H1 (cell line): ENCODE data around the gene DGAT2. TPM values are rescaled to one million over a fixed set of nuclear protein-coding genes. Genes with fewer than 3 reads are reported as not detected.

Source experiments
- CTCF ChIA-PET: fragments of 300-600 bp; sonication (Branson Sonifier 250); formaldehyde crosslinking; loops from one replicate; lab custom pipeline; 2021; ENCODE audit not compliant: partially characterized antibody; lab: Charles Lee
- POLR2A ChIA-PET: fragments of 300-600 bp; sonication (Branson Sonifier 250); formaldehyde crosslinking; loops from one replicate; lab custom pipeline; 2021; ENCODE audit warnings: inconsistent platforms; ENCODE audit not compliant: partially characterized antibody; lab: Charles Lee
- DNase-seq, 2 experiments: peaks; one replicate each; pipeline versions ENCODE4 v3.0.0 to v3.0.0-alpha.2; 2010 to 2022; ENCODE audit warnings: low spot score in 2 of 2, low read depth in 1 of 2, mixed read lengths in 1 of 2
- FAIRE-seq: peaks from 2 replicates; lab custom pipeline; 2011; peaks lifted over from hg19 to GRCh38; lab: Jason Lieb, UNC
- H2AFZ ChIP-seq: 2 replicates; pipeline ENCODE4 v1.8.1; 2012; ENCODE audit warnings: low read length, inconsistent platforms
- H2AK5ac ChIP-seq: 2 replicates; pipeline ENCODE4 v1.6.1; 2013; ENCODE audit warnings: low read depth, low read length
- H2BK120ac ChIP-seq: replicated peaks from 2 replicates; pipeline ENCODE3; 2013; ENCODE audit warnings: low read depth, low read length, inconsistent platforms
- H2BK12ac ChIP-seq: 2 replicates; pipeline ENCODE4 v1.6.1; 2013; ENCODE audit warnings: low read depth, low read length
- H2BK15ac ChIP-seq: 2 replicates; pipeline ENCODE4 v1.6.1; 2013; ENCODE audit warnings: low read length
- H2BK20ac ChIP-seq: 2 replicates; pipeline ENCODE4 v1.6.1; 2013; ENCODE audit warnings: low read length
- H2BK5ac ChIP-seq: 2 replicates; pipeline ENCODE4 v1.6.1; 2013; ENCODE audit warnings: low read depth, low read length
- H3K14ac ChIP-seq: 2 replicates; pipeline ENCODE4 v1.6.1; 2013; ENCODE audit warnings: inconsistent platforms; ENCODE audit not compliant: insufficient read length
- H3K18ac ChIP-seq: 2 replicates; pipeline ENCODE4 v1.6.1; 2013; ENCODE audit warnings: low read length; ENCODE audit errors: extremely low read depth
- H3K23ac ChIP-seq: 2 replicates; pipeline ENCODE4 v1.6.1; 2013; ENCODE audit warnings: inconsistent platforms; ENCODE audit not compliant: insufficient read length
- H3K23me2 ChIP-seq: 2 replicates; pipeline ENCODE4 v1.6.1; 2013; ENCODE audit warnings: low read depth, low read length
- H3K27ac ChIP-seq: 2 replicates; pipeline ENCODE4 v1.6.1; 2011; ENCODE audit warnings: low read depth, low read length, inconsistent platforms
- H3K27me3 ChIP-seq, 4 experiments: replicated peaks in 1 of 4; 1 replicate in 1 of 4; 2 replicates in 3 of 4; pipeline versions ENCODE4 v1.6.1 to v1.8.1; 2011 to 2013; ENCODE audit warnings: low read length in 3 of 4, mild to moderate bottlenecking in 3 of 4, inconsistent platforms in 2 of 4, mixed read lengths in 2 of 4, moderate library complexity in 1 of 4; ENCODE audit not compliant: control insufficient read depth in 3 of 4, insufficient read depth in 3 of 4; ENCODE audit errors: extremely low read depth in 1 of 4
- H3K36me3 ChIP-seq, 4 experiments: 2 replicates each; pipeline versions ENCODE4 v1.6.1 to v1.8.1; 2011 to 2013; ENCODE audit warnings: mild to moderate bottlenecking in 4 of 4, low read length in 3 of 4, moderate library complexity in 2 of 4, control low read depth in 1 of 4, inconsistent platforms in 1 of 4; ENCODE audit not compliant: insufficient read depth in 4 of 4, control insufficient read depth in 2 of 4
- H3K4ac ChIP-seq: replicated peaks from 2 replicates; pipeline ENCODE3; 2013; ENCODE audit warnings: low read length, low read depth, mixed read lengths, inconsistent platforms; ENCODE audit not compliant: insufficient read length
- H3K4me1 ChIP-seq, 4 experiments: replicated peaks in 1 of 4; 1 replicate in 1 of 4; 2 replicates in 3 of 4; pipeline versions ENCODE4 v1.6.1 to v1.8.1; 2011 to 2013; ENCODE audit warnings: low read length in 3 of 4, inconsistent platforms in 2 of 4, mixed read lengths in 1 of 4; ENCODE audit not compliant: insufficient read depth in 4 of 4, control insufficient read depth in 3 of 4
- H3K4me2 ChIP-seq, 2 experiments: 2 replicates each; pipeline versions ENCODE4 v1.6.1 to v1.8.1; 2011 to 2013; ENCODE audit warnings: low read depth in 2 of 2, low read length in 2 of 2, control low read depth in 1 of 2, inconsistent platforms in 1 of 2, mild to moderate bottlenecking in 1 of 2; ENCODE audit not compliant: insufficient read depth in 1 of 2
- H3K4me3 ChIP-seq, 4 experiments: fragments of 200-600, 300-600 bp in 1 of 4; sonication (generic), shearing (Covaris generic), sonication (Bioruptor Twin) in 1 of 4; 2 replicates each; pipeline versions ENCODE4 v1.5.1 to v1.8.1; 2011 to 2016; ENCODE audit warnings: low read length in 4 of 4, low read depth in 3 of 4, control low read depth in 2 of 4, inconsistent platforms in 2 of 4, mild to moderate bottlenecking in 2 of 4, mixed read lengths in 1 of 4, moderate library complexity in 1 of 4; ENCODE audit not compliant: insufficient read depth in 2 of 4; ENCODE audit errors: extremely low read depth in 1 of 4
- H3K56ac ChIP-seq: replicated peaks from 2 replicates; pipeline ENCODE3; 2013; ENCODE audit warnings: low read depth, mild to moderate bottlenecking, mixed read lengths, low read length, inconsistent platforms; ENCODE audit not compliant: insufficient read length
- H3K79me1 ChIP-seq: 2 replicates; pipeline ENCODE4 v1.6.1; 2013; ENCODE audit warnings: low read depth, low read length, control low read depth
- H3K79me2 ChIP-seq, 2 experiments: 2 replicates each; pipeline versions ENCODE4 v1.6.1 to v1.8.1; 2012 to 2013; ENCODE audit warnings: low read length in 2 of 2, mild to moderate bottlenecking in 2 of 2, inconsistent platforms in 1 of 2; ENCODE audit not compliant: insufficient read depth in 2 of 2, control insufficient read depth in 1 of 2
- H3K9ac ChIP-seq, 4 experiments: replicated peaks in 1 of 4; 1 replicate in 1 of 4; 2 replicates in 3 of 4; pipeline versions ENCODE4 v1.6.1 to v1.8.1; 2011 to 2013; ENCODE audit warnings: low read depth in 3 of 4, low read length in 3 of 4, control low read depth in 2 of 4, mild to moderate bottlenecking in 2 of 4, moderate library complexity in 2 of 4, inconsistent platforms in 1 of 4; ENCODE audit errors: extremely low read depth in 1 of 4
- H3K9me3 ChIP-seq, 2 experiments: 2 replicates each; pipeline versions ENCODE4 v1.6.1 to v1.8.1; 2012 to 2013; ENCODE audit warnings: mild to moderate bottlenecking in 2 of 2, moderate library complexity in 2 of 2, control low read depth in 1 of 2, inconsistent platforms in 1 of 2, low read depth in 1 of 2, low read length in 1 of 2, mixed read lengths in 1 of 2; ENCODE audit not compliant: insufficient read depth in 2 of 2
- H4K20me1 ChIP-seq, 2 experiments: replicated peaks in 1 of 2; 2 replicates each; pipeline versions ENCODE3 to v1.8.1; 2011 to 2013; ENCODE audit warnings: inconsistent platforms in 2 of 2, low read length in 2 of 2, mild to moderate bottlenecking in 1 of 2; ENCODE audit not compliant: insufficient read depth in 2 of 2, control insufficient read depth in 1 of 2
- H4K5ac ChIP-seq: 2 replicates; pipeline ENCODE4 v1.6.1; 2013; ENCODE audit warnings: low read length, low read depth, mixed read lengths, inconsistent platforms; ENCODE audit not compliant: insufficient read length
- H4K8ac ChIP-seq: 2 replicates; pipeline ENCODE4 v1.8.0; 2013; ENCODE audit warnings: mild to moderate bottlenecking, moderate library complexity, low read length, inconsistent platforms; ENCODE audit not compliant: insufficient read depth; ENCODE audit errors: extremely low read depth
- H4K91ac ChIP-seq: replicated peaks from 2 replicates; pipeline ENCODE3; 2013; ENCODE audit warnings: low read length, mixed read lengths, inconsistent platforms; ENCODE audit not compliant: insufficient read length
- CEBPB ChIP-seq: IDR thresholded peaks from 2 replicates; pipeline ENCODE4 v1.6.1; 2012; ENCODE audit warnings: low read depth, low read length
- CTBP2 ChIP-seq: IDR thresholded peaks from 2 replicates; pipeline ENCODE4 v1.7.0; 2011; ENCODE audit warnings: borderline replicate concordance, mild to moderate bottlenecking, moderate library complexity, mixed read lengths, low read length; ENCODE audit not compliant: insufficient read depth, insufficient read length
- EGR1 ChIP-seq: IDR thresholded peaks from 2 replicates; pipeline ENCODE4 v1.6.1; 2011; ENCODE audit warnings: low read depth, low read length, borderline replicate concordance
- HDAC6 ChIP-seq: IDR thresholded peaks from one replicate; pipeline ENCODE4 v1.7.1; 2012; ENCODE audit warnings: low read depth, mild to moderate bottlenecking, inconsistent platforms, low read length, moderate library complexity
- RAD21 ChIP-seq, 2 experiments: IDR thresholded peaks in 1 of 2; conservative IDR thresholded peaks in 1 of 2; 2 replicates each; pipeline ENCODE4 v1.6.1; 2011; ENCODE audit warnings: low read depth in 2 of 2, low read length in 2 of 2, improper control_type of control experiment in 1 of 2, inconsistent platforms in 1 of 2, mild to moderate bottlenecking in 1 of 2, moderate library complexity in 1 of 2
- RNF2 ChIP-seq: fragments of 200-900, 300-1000 bp; sonication (generic); IDR thresholded peaks from 2 replicates; pipeline ENCODE4 v1.7.1; 2016; ENCODE audit warnings: borderline replicate concordance, low read depth, mild to moderate bottlenecking, antibody characterized with exemption, low read length; ENCODE audit not compliant: poor library complexity, severe bottlenecking; ENCODE audit errors: missing control alignments
- SIRT6 ChIP-seq: IDR thresholded peaks from one replicate; pipeline ENCODE4 v1.7.1; 2012; ENCODE audit warnings: low read length, inconsistent platforms
- WGBS, 2 experiments: shearing (Covaris generic) in 1 of 2; methylation state at CpG; one replicate each; pipeline versions ENCODE4 v1.1.6 to v1.1.7; 2013 to 2015; ENCODE audit warnings: low lambda C conversion rate in 2 of 2, mixed read lengths in 2 of 2, inconsistent platforms in 1 of 2, low coverage in 1 of 2, missing lambda C conversion rate in 1 of 2; ENCODE audit not compliant: insufficient replicate concordance in 2 of 2, insufficient coverage in 1 of 2, insufficient read length in 1 of 2; ENCODE audit errors: extremely low coverage in 1 of 2, missing lambda C conversion rate in 1 of 2; 5-methylcytosine and 5-hydroxymethylcytosine counted together
- polyA plus RNA-seq, 7 experiments: library from polyadenylated mRNA; depleted of rRNA in 3 of 7; stranded (reverse) in 5 of 7; unstranded in 2 of 7; fragments of >200 nt in 5 of 7; fragments of 200-250 nt in 2 of 7; gene quantifications; 1 replicate in 5 of 7; 2 replicates in 1 of 7; 4 replicates in 1 of 7; pipeline versions ENCODE4 v1.2.1 to v1.2.3, GENCODE V29; 2011 to 2013; ENCODE audit warnings: missing spikeins in 2 of 7, mixed read lengths in 2 of 7
- total RNA-seq: library from RNA; stranded (reverse); fragmentation: NEBNext Ultra II Directional; extraction: Animal tissue kit (Norgen Biotek cat#: 25700); gene quantifications from 2 replicates; pipeline ENCODE4 v1.2.1, GENCODE V29; 2021

DGAT2 gene
- total and polyA plus RNA-seq, 2 of the 8 experiments (the other 6 are each of a cell fraction or from before 2014, with no cell fraction given) = 3.2 to 5.9 TPM

DNA sequence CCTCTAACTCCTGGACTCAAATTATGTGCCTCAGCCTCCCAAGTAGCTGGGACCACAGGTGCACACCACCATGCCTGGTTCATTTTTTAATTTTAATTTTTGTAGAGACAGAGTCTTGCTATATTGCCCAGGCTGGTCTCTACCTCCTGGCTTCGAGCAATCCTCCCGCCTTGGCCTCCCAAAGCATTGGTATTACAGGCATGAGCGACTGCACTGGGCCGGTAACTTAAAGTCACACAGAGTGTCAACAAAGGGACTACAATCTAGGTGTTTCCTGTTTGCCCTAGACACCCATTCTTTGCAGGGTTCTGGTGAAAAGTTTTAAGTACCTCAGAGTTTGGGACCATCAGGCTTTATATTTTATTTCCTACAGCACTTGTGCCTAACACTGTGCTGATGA is 54.8 kb downstream of the DGAT2 start:
- no peak for DNase-seq
- Histone ChIP-seq H3K27ac (no peak overlapping the region), H3K18ac (no peak overlapping the region), H3K4me3 (no peak overlapping the region), H3K14ac (no peak overlapping the region), H3K9ac (no peak overlapping the region), H2BK15ac (no peak overlapping the region), H3K36me3 (no peaks in the 10 kb centered on the region), H3K23me2 (no peaks in the 10 kb centered on the region), H2BK20ac (no peak overlapping the region), H3K79me1 (no peaks in the 10 kb centered on the region; the same call in 1 of the 2 replicates), H3K4me2 (no peak overlapping the region), H4K20me1 (no peaks in the 10 kb centered on the region), H4K8ac (no peak overlapping the region), H3K4ac (no peak overlapping the region), H3K4me1 (no peaks in the 10 kb centered on the region), H2AK5ac (no peak overlapping the region), H2BK120ac (no peak overlapping the region), H2AFZ (no peak overlapping the region), H3K23ac (no peak overlapping the region), H3K27me3 (no peaks in the 10 kb centered on the region), H2BK12ac (no peak overlapping the region), H3K79me2 (peaks cover 0 to 28% of the 10 kb centered on the region in 2 experiments; a peak in 2 of 4 replicates), H3K9me3 (no peaks in the 10 kb centered on the region), H2BK5ac (no peak overlapping the region), H3K56ac (no peak overlapping the region), H4K5ac (no peak overlapping the region), H4K91ac (no peak overlapping the region)
- ChIA-PET CTCF (interaction anchor here (0.9 kb wide), 1 partner anchor 55 kb away, joined by 3 read pairs; the partner anchor contains the start of gene DGAT2), POLR2A (no interaction called here)
- FAIRE-seq = no peak
- 88% methylated on average over 4 of the region's 4 CpGs; no CpG with 5 or more reads in 1 of the 2 experiments for WGBS, 2 experiments
- TF ChIP-seq RAD21 (IDR thresholded peaks at IDR 0.05 in 1 of 2, conservative IDR thresholded peaks at IDR 0.05 in 1 of 2; ENCODE audit: low read depth in 2 of 2, low read length in 2 of 2) (no peak), RNF2 (no peak), EGR1 (no peak), CEBPB (no peak), HDAC6 (no peak), CTBP2 (no peak), SIRT6 (no peak)
